ENCODE data around the gene MT1A.
"Not testable (repeated sequence)": the region's sequence is repeated elsewhere in the genome, so short reads cannot be mapped to it uniquely, and the experiment has no call there.

GRCh38 chr16:56623184-56623583, 15.3 kb upstream of the MT1A start:
- not testable (repeated sequence) for TF ChIP-seq CTCF (IDR thresholded peaks at IDR 0.05; ENCODE audit: extremely low read depth in 1 of 2, insufficient read depth in 1 of 2, low read depth in 1 of 2, low read length in 2 of 2); POLR2AphosphoS5 (IDR thresholded peaks at IDR 0.05; ENCODE audit: insufficient read depth, low read depth, low read length); EZH2 (IDR thresholded peaks at IDR 0.05; ENCODE audit: borderline replicate concordance, low read depth, low read length, severe bottlenecking); MAX (IDR thresholded peaks at IDR 0.05; ENCODE audit: insufficient read depth, insufficient read length); POLR2A (IDR thresholded peaks at IDR 0.05; ENCODE audit: low read depth, low read length)
